SU-DHL-6 (cell line): ENCODE data around the gene RNF43.

Source experiments
- CTCF ChIP-seq: fragments of 200-600 bp; sonication (generic); IDR thresholded peaks from one replicate; pipeline ENCODE4 v1.5.1; 2017; ENCODE audit warnings: antibody characterized with exemption, mild to moderate bottlenecking, low read length, moderate library complexity; ENCODE audit not compliant: insufficient read depth, poor library complexity, severe bottlenecking
- EZH2phosphoT487 ChIP-seq: fragments of 200-600 bp; sonication (generic), shearing (Covaris generic); conservative IDR thresholded peaks from 2 replicates; pipeline ENCODE4 v1.6.1; 2018; ENCODE audit warnings: mild to moderate bottlenecking, antibody characterized with exemption, low read length, moderate library complexity, mixed read lengths

- no peak for TF ChIP-seq CTCF
- TF ChIP-seq EZH2phosphoT487 = no peak
Measured at GRCh38 chr17:58415371-58416055, 1.8 kb downstream of the RNF43 start.
